ENCODE measurements around the gene NOTO. TPM values are rescaled to one million over a fixed set of nuclear protein-coding genes. Genes with fewer than 3 reads are reported as not detected.

The NOTO gene
- total and polyA plus RNA-seq, 10 of the 15 experiments (the other 5 are each of a cell fraction or from before 2014, with no cell fraction given): not detected

DNA sequence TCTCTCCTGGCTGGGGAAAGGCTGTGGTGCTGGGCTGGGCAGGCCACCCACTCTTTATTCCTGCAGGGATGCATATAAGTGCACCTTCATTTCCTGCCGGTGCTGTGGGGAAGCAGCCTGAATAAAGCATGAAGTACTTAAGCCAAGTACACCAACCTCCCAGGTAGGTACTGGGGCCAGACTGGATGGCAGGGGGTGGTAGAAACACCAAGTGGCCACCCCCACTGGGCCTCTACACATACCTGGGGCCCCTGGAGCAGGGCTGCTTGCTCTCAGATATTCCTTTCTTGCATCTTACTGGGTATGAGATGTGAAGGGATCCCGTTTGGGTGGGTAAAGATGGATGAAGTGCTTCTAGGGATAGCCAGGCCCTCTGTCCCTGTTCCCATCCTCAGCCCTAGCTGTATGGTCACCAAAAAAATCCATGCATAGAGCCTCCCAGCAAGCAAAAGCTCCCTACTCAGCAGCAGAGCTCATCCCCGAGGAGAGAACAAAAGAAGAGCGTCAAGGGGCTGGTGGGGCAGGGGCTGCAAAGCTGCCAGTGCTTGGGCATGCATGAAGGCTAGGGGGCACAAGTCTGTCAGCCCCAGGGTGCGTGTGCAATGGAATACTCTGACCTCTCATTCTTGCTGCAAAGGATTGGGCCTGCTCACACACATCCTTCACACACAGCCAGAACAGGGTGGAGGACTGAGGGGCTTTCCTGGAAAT, 53.7 kb downstream of the NOTO start:
- ChIA-PET CTCF (no interaction called here), SMC1A (ENCODE audit: uncharacterized antibody, unreplicated experiment) (no interaction called here), RAD21 (ENCODE audit: unreplicated experiment) (no interaction called here), POLR2A (interaction anchor here (0.6 kb wide), 1 partner anchor 652 kb away, joined by 3 read pairs; no protein-coding TSS in a partner anchor)
- no peak overlapping the region for H3K4me3 ChIP-seq
- no peaks in the 10 kb centered on the region for H3K79me2 ChIP-seq (ENCODE audit: control insufficient read depth, insufficient read depth, low read length)
- WGBS (ENCODE audit: insufficient coverage, insufficient replicate concordance, low lambda C conversion rate, missing lambda C conversion rate): 57% methylated on average over 5 of the region's 5 CpGs
- H4K20me1 ChIP-seq (ENCODE audit: control insufficient read depth, insufficient read depth): no peaks in the 10 kb centered on the region
- no peaks in the 10 kb centered on the region for H3K9me3 ChIP-seq (replicated peaks; ENCODE audit: control insufficient read depth, insufficient read depth, low read length)
- FAIRE-seq (no peak), DNase-seq (ENCODE audit: low read depth, low spot score) (no peak), ATAC-seq (no peak)
- in situ Hi-C loops (cut with MboI): no loop called here
- intact Hi-C loops (cut with micrococcal nuclease; ENCODE audit: unreplicated experiment): loop anchor here (2.0 kb wide), 1 partner anchor 35 kb away; no protein-coding TSS in a partner anchor
- no peaks in the 10 kb centered on the region for H3K27me3 ChIP-seq (replicated peaks in 1 of 2; ENCODE audit: control insufficient read depth in 2 of 2, insufficient read depth in 2 of 2, low read length in 1 of 2)
- peaks cover 20 to 32% of the 10 kb centered on the region in 2 experiments for H3K36me3 ChIP-seq (ENCODE audit: control insufficient read depth in 2 of 2, insufficient read depth in 2 of 2, low read length in 1 of 2)
- no peaks in the 10 kb centered on the region for H3K4me1 ChIP-seq (ENCODE audit: control insufficient read depth, insufficient read depth, low read length)
- TF ChIP-seq, protein P1, sequence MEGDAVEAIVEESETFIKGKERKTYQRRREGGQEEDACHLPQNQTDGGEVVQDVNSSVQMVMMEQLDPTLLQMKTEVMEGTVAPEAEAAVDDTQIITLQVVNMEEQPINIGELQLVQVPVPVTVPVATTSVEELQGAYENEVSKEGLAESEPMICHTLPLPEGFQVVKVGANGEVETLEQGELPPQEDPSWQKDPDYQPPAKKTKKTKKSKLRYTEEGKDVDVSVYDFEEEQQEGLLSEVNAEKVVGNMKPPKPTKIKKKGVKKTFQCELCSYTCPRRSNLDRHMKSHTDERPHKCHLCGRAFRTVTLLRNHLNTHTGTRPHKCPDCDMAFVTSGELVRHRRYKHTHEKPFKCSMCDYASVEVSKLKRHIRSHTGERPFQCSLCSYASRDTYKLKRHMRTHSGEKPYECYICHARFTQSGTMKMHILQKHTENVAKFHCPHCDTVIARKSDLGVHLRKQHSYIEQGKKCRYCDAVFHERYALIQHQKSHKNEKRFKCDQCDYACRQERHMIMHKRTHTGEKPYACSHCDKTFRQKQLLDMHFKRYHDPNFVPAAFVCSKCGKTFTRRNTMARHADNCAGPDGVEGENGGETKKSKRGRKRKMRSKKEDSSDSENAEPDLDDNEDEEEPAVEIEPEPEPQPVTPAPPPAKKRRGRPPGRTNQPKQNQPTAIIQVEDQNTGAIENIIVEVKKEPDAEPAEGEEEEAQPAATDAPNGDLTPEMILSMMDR (IDR thresholded peaks at IDR 0.05 in 2 of 3, conservative IDR thresholded peaks at IDR 0.05 in 1 of 3; ENCODE audit: control insufficient read depth in 2 of 3, extremely low read depth in 1 of 3, insufficient read depth in 1 of 3, low read depth in 3 of 3, low read length in 3 of 3): no peak
- TF ChIP-seq RBBP5 (conservative IDR thresholded peaks at IDR 0.05) (no peak), PML (IDR thresholded peaks at IDR 0.05; ENCODE audit: low read length) (no peak)
- TF ChIP-seq, protein P2, sequence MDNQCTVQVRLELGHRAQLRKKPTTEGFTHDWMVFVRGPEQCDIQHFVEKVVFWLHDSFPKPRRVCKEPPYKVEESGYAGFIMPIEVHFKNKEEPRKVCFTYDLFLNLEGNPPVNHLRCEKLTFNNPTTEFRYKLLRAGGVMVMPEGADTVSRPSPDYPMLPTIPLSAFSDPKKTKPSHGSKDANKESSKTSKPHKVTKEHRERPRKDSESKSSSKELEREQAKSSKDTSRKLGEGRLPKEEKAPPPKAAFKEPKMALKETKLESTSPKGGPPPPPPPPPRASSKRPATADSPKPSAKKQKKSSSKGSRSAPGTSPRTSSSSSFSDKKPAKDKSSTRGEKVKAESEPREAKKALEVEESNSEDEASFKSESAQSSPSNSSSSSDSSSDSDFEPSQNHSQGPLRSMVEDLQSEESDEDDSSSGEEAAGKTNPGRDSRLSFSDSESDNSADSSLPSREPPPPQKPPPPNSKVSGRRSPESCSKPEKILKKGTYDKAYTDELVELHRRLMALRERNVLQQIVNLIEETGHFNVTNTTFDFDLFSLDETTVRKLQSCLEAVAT (IDR thresholded peaks at IDR 0.05): no peak
- TF ChIP-seq, protein P3, sequence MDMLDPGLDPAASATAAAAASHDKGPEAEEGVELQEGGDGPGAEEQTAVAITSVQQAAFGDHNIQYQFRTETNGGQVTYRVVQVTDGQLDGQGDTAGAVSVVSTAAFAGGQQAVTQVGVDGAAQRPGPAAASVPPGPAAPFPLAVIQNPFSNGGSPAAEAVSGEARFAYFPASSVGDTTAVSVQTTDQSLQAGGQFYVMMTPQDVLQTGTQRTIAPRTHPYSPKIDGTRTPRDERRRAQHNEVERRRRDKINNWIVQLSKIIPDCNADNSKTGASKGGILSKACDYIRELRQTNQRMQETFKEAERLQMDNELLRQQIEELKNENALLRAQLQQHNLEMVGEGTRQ (IDR thresholded peaks at IDR 0.05; ENCODE audit: borderline replicate concordance, low read depth, low read length): no peak
- no peak overlapping the region for H3K4me2 ChIP-seq (ENCODE audit: control insufficient read depth, insufficient read depth)
- BruUV-seq (replicated peaks): TSS peak; percentile 48
- no peak overlapping the region for H3K27ac ChIP-seq (ENCODE audit: control insufficient read depth, insufficient read depth)
- H2AFZ ChIP-seq (ENCODE audit: control insufficient read depth, low read depth, low read length): no peak overlapping the region
- H3K9ac ChIP-seq (ENCODE audit: control insufficient read depth, insufficient read depth, low read length): no peak overlapping the region

Measured in GM12878 (cell line).